Stimulated activated effector memory CD8-positive, alpha-beta T cell treated with anti-CD3 and anti-CD28 coated beads, Interleukin-12 subunit alpha, Interleukin-12 subunit beta, amount 100 ng/mL, for 72 hours (primary cell): Measurements from ENCODE around the gene ABLIM2.

ENCODE experiments used
- ATAC-seq: fragments of 150-1000 bp; cut with Tn5 transposase; 2 replicates; pipeline ENCODE4 v1.10.0; 2021
- DNase-seq, 2 donors: peaks; one replicate each; pipeline ENCODE4 v3.0.0; 2021 to 2022; ENCODE audit warnings: low spot score in 2 of 2
- H3K27ac Mint-ChIP-seq: one replicate; pipeline ENCODE4 v1.8.0; 2022; ENCODE audit warnings: mild to moderate bottlenecking, mixed read lengths
- H3K36me3 Mint-ChIP-seq: one replicate; pipeline ENCODE4 v1.8.0; 2022; ENCODE audit warnings: mild to moderate bottlenecking, mixed read lengths
- H3K4me1 Mint-ChIP-seq: one replicate; pipeline ENCODE4 v1.8.0; 2022; ENCODE audit warnings: mixed read lengths
- H3K4me3 Mint-ChIP-seq: one replicate; pipeline ENCODE4 v1.8.0; 2022; ENCODE audit warnings: mild to moderate bottlenecking, mixed read lengths
- H3K9me3 Mint-ChIP-seq: one replicate; pipeline ENCODE4 v1.8.0; 2022; ENCODE audit warnings: mixed read lengths

The ABLIM2 gene

GRCh38 chr4:8182858-8183725 is 24.5 kb upstream of the ABLIM2 start:
- no peaks in the 10 kb centered on the region for H3K36me3 Mint-ChIP-seq
- no peak for ATAC-seq
- no peaks in the 10 kb centered on the region for H3K9me3 Mint-ChIP-seq
- no peak overlapping the region for H3K27ac Mint-ChIP-seq
- no peaks in the 10 kb centered on the region for H3K4me1 Mint-ChIP-seq
- no peak overlapping the region for H3K4me3 Mint-ChIP-seq
- no peak for DNase-seq

GRCh38 chr4:8182294-8182693 is 23.7 kb upstream of the ABLIM2 start:
- H3K27ac Mint-ChIP-seq, result no peak overlapping the region
- no peaks in the 10 kb centered on the region for H3K36me3 Mint-ChIP-seq
- no peaks in the 10 kb centered on the region for H3K4me1 Mint-ChIP-seq
- no peak for ATAC-seq
- no peak for DNase-seq
- H3K9me3 Mint-ChIP-seq, result no peaks in the 10 kb centered on the region
- no peak overlapping the region for H3K4me3 Mint-ChIP-seq

GRCh38 chr4:8181844-8182243 is 23.2 kb upstream of the ABLIM2 start:
- no peaks in the 10 kb centered on the region for H3K36me3 Mint-ChIP-seq
- ATAC-seq (no peak), DNase-seq (no peak)
- H3K9me3 Mint-ChIP-seq, result no peaks in the 10 kb centered on the region
- H3K27ac Mint-ChIP-seq, result no peak overlapping the region
- no peaks in the 10 kb centered on the region for H3K4me1 Mint-ChIP-seq
- H3K4me3 Mint-ChIP-seq, result no peak overlapping the region

GRCh38 chr4:8181119-8181518 is 22.5 kb upstream of the ABLIM2 start:
- DNase-seq (no peak), ATAC-seq (no peak)
- no peak overlapping the region for H3K27ac Mint-ChIP-seq
- H3K9me3 Mint-ChIP-seq, result no peaks in the 10 kb centered on the region
- H3K36me3 Mint-ChIP-seq, result no peaks in the 10 kb centered on the region
- no peak overlapping the region for H3K4me3 Mint-ChIP-seq
- H3K4me1 Mint-ChIP-seq, result no peaks in the 10 kb centered on the region

GRCh38 chr4:8180310-8181093 is 21.9 kb upstream of the ABLIM2 start:
- Mint-ChIP-seq H3K9me3 (no peaks in the 10 kb centered on the region), H3K27ac (no peak overlapping the region)

GRCh38 chr4:8179771-8180170 is 21.2 kb upstream of the ABLIM2 start:
- no peak overlapping the region for H3K27ac Mint-ChIP-seq
- H3K36me3 Mint-ChIP-seq, result no peaks in the 10 kb centered on the region
- H3K9me3 Mint-ChIP-seq, result no peaks in the 10 kb centered on the region
- ATAC-seq (no peak), DNase-seq (no peak)
- no peak overlapping the region for H3K4me3 Mint-ChIP-seq
- H3K4me1 Mint-ChIP-seq, result no peaks in the 10 kb centered on the region

More at GRCh38 chr4:8180310-8181093, 21.9 kb upstream of the ABLIM2 start:
- H3K36me3 Mint-ChIP-seq, result no peaks in the 10 kb centered on the region
- ATAC-seq, result no peak
- DNase-seq, result no peak
- H3K4me1 Mint-ChIP-seq, result no peaks in the 10 kb centered on the region
- H3K4me3 Mint-ChIP-seq, result no peak overlapping the region

- Mint-ChIP-seq H3K4me1 (no peaks in the 10 kb centered on the region), H3K36me3 (no peaks in the 10 kb centered on the region), H3K27ac (no peak overlapping the region), H3K9me3 (no peaks in the 10 kb centered on the region), H3K4me3 (no peak overlapping the region)
- DNase-seq, result no peak
- ATAC-seq, result no peak
Observed at GRCh38 chr4:8179074-8179473, 20.5 kb upstream of the ABLIM2 start.

- ATAC-seq, result no peak
- Mint-ChIP-seq H3K4me1 (no peaks in the 10 kb centered on the region), H3K4me3 (no peak overlapping the region)
Observed at GRCh38 chr4:8177956-8178355, 19.3 kb upstream of the ABLIM2 start.

GRCh38 chr4:8177552-8177951 is 18.9 kb upstream of the ABLIM2 start:
- no peak for ATAC-seq
- H3K27ac Mint-ChIP-seq, result no peak overlapping the region
- H3K4me1 Mint-ChIP-seq, result no peaks in the 10 kb centered on the region
- H3K4me3 Mint-ChIP-seq, result no peak overlapping the region
- H3K36me3 Mint-ChIP-seq, result no peaks in the 10 kb centered on the region
- H3K9me3 Mint-ChIP-seq, result no peaks in the 10 kb centered on the region
- DNase-seq, result no peak

More at GRCh38 chr4:8177956-8178355, 19.3 kb upstream of the ABLIM2 start:
- Mint-ChIP-seq H3K27ac (no peak overlapping the region), H3K9me3 (no peaks in the 10 kb centered on the region), H3K36me3 (no peaks in the 10 kb centered on the region)
- no peak for DNase-seq

- no peaks in the 10 kb centered on the region for H3K36me3 Mint-ChIP-seq
- H3K27ac Mint-ChIP-seq, result no peak overlapping the region
- H3K4me1 Mint-ChIP-seq, result peaks cover 3% of the 10 kb centered on the region
- no peak overlapping the region for H3K4me3 Mint-ChIP-seq
- peak; percentile 75 for ATAC-seq
- DNase-seq, result no peak
- H3K9me3 Mint-ChIP-seq, result no peaks in the 10 kb centered on the region
Observed at GRCh38 chr4:8176547-8177399, 18.2 kb upstream of the ABLIM2 start.

- H3K4me1 Mint-ChIP-seq, result peaks cover 9% of the 10 kb centered on the region
- H3K4me3 Mint-ChIP-seq, result no peak overlapping the region
- H3K27ac Mint-ChIP-seq, result no peak overlapping the region
- H3K9me3 Mint-ChIP-seq, result no peaks in the 10 kb centered on the region
- no peak for DNase-seq
- no peaks in the 10 kb centered on the region for H3K36me3 Mint-ChIP-seq
- no peak for ATAC-seq
Observed at GRCh38 chr4:8175686-8176085, 17.1 kb upstream of the ABLIM2 start.

GRCh38 chr4:8174970-8175369 is 16.4 kb upstream of the ABLIM2 start:
- H3K9me3 Mint-ChIP-seq, result no peaks in the 10 kb centered on the region
- no peak overlapping the region for H3K4me3 Mint-ChIP-seq

GRCh38 chr4:8173492-8174242 is 15.1 kb upstream of the ABLIM2 start:
- no peak overlapping the region for H3K27ac Mint-ChIP-seq
- peak; percentile 23 for ATAC-seq
- no peak for DNase-seq
- no peaks in the 10 kb centered on the region for H3K36me3 Mint-ChIP-seq
- no peak overlapping the region for H3K4me3 Mint-ChIP-seq
- no peaks in the 10 kb centered on the region for H3K9me3 Mint-ChIP-seq
- peaks cover 9% of the 10 kb centered on the region for H3K4me1 Mint-ChIP-seq

More at GRCh38 chr4:8174970-8175369, 16.4 kb upstream of the ABLIM2 start:
- no peak overlapping the region for H3K27ac Mint-ChIP-seq
- H3K36me3 Mint-ChIP-seq, result no peaks in the 10 kb centered on the region
- ATAC-seq (no peak), DNase-seq (no peak)
- H3K4me1 Mint-ChIP-seq, result peaks cover 9% of the 10 kb centered on the region

GRCh38 chr4:8171984-8172924 is 13.6 kb upstream of the ABLIM2 start:
- H3K9me3 Mint-ChIP-seq, result no peaks in the 10 kb centered on the region
- peak overlapping the region; percentile 13 for H3K4me3 Mint-ChIP-seq
- H3K4me1 Mint-ChIP-seq, result peaks cover 9% of the 10 kb centered on the region
- peak overlapping the region; percentile 69 for H3K27ac Mint-ChIP-seq
- DNase-seq (no peak), ATAC-seq (peak; percentile 64)
- H3K36me3 Mint-ChIP-seq, result no peaks in the 10 kb centered on the region
